B cell (primary cell): ENCODE results near the gene GRID1. TPM values are rescaled to one million over a fixed set of nuclear protein-coding genes. Genes with fewer than 3 reads are reported as not detected.
A peak's percentile ranks its signal among the peaks of the same experiment; 100 is the strongest.

ENCODE experiments used
- ATAC-seq: fragments of 200-7000 bp; cut with Tn5 transposase; one replicate; pipeline ENCODE4 v1.10.0; 2021; ENCODE audit warnings: low read depth, mild to moderate bottlenecking, moderate number of reproducible peaks, moderate library complexity
- CTCF ChIA-PET: fragments of 350-600 bp; sonication (Branson Sonifier 250); formaldehyde crosslinking; loops from one replicate; lab custom pipeline; 2021; ENCODE audit warnings: antibody characterized with exemption, inconsistent platforms; lab: Charles Lee
- POLR2A ChIA-PET: fragments of 350-600 bp; sonication (Branson Sonifier 250); formaldehyde crosslinking; loops from one replicate; lab custom pipeline; 2021; ENCODE audit warnings: antibody characterized with exemption; lab: Charles Lee
- DNase-seq: peaks from one replicate; pipeline ENCODE4 v3.0.0; 2013
- H2AFZ ChIP-seq: 2 replicates; pipeline ENCODE4 v1.6.1; 2012; ENCODE audit warnings: mild to moderate bottlenecking, low read depth, low read length; ENCODE audit not compliant: insufficient read depth, poor library complexity, severe bottlenecking
- H3K27ac ChIP-seq, 2 donors: 1 replicate in 1 of 2; 2 replicates in 1 of 2; pipeline ENCODE4 v1.5.1; 2012 to 2013; ENCODE audit warnings: low read length in 2 of 2, mild to moderate bottlenecking in 2 of 2, moderate library complexity in 1 of 2
- H3K27me3 ChIP-seq, 4 experiments: fragments of 200-600 bp in 1 of 4; sonication (generic) in 1 of 4; replicated peaks in 1 of 4; 1 replicate in 2 of 4; 2 replicates in 2 of 4; pipeline versions ENCODE4 v1.6.1 to v1.7.0; 2013 to 2016; ENCODE audit warnings: low read length in 3 of 4, mild to moderate bottlenecking in 2 of 4, mixed read lengths in 1 of 4, moderate library complexity in 1 of 4; ENCODE audit not compliant: insufficient read depth in 4 of 4, control insufficient read depth in 3 of 4; ENCODE audit errors: control extremely low read depth in 1 of 4
- H3K36me3 ChIP-seq, 2 experiments: replicated peaks in 1 of 2; 1 replicate in 1 of 2; 2 replicates in 1 of 2; pipeline versions ENCODE4 v1.6.1 to v1.7.1; 2013; ENCODE audit warnings: low read length in 1 of 2; ENCODE audit not compliant: insufficient read depth in 2 of 2, control insufficient read depth in 1 of 2; ENCODE audit errors: control extremely low read depth in 1 of 2, extremely low read depth in 1 of 2
- H3K4me1 ChIP-seq, 2 donors: fragments of 200-600 bp in 1 of 2; sonication (generic) in 1 of 2; 1 replicate in 1 of 2; 2 replicates in 1 of 2; pipeline versions ENCODE4 v1.5.1 to v1.6.1; 2013 to 2017; ENCODE audit warnings: low read length in 2 of 2; ENCODE audit not compliant: control insufficient read depth in 2 of 2, insufficient read depth in 2 of 2
- H3K4me2 ChIP-seq: replicated peaks from 2 replicates; pipeline ENCODE3; 2012; ENCODE audit warnings: mild to moderate bottlenecking, low read depth, low read length; ENCODE audit not compliant: poor library complexity, severe bottlenecking
- H3K4me3 ChIP-seq, 5 experiments: fragments of 200-600 bp in 1 of 5; sonication (generic) in 1 of 5; 1 replicate in 3 of 5; 2 replicates in 2 of 5; pipeline versions ENCODE4 v1.5.1 to v1.7.0; 2011 to 2016; ENCODE audit warnings: low read length in 4 of 5, mild to moderate bottlenecking in 4 of 5, low read depth in 2 of 5, control low read depth in 1 of 5, moderate library complexity in 1 of 5; ENCODE audit not compliant: insufficient read depth in 1 of 5; ENCODE audit errors: control extremely low read depth in 1 of 5, extremely low read depth in 1 of 5
- H3K79me2 ChIP-seq: fragments of 200-600 bp; sonication (generic); one replicate; pipeline ENCODE4 v1.6.0; 2016; ENCODE audit warnings: low read length; ENCODE audit not compliant: control insufficient read depth, insufficient read depth
- H3K9ac ChIP-seq: fragments of 200-600 bp; sonication (generic); 2 replicates; pipeline ENCODE4 v1.6.1; 2017; ENCODE audit warnings: mild to moderate bottlenecking, low read length, moderate library complexity
- H3K9me3 ChIP-seq, 3 donors: one replicate each; pipeline versions ENCODE4 v1.6.1 to v1.7.1; 2013; ENCODE audit warnings: low read length in 2 of 3; ENCODE audit not compliant: control insufficient read depth in 2 of 3, insufficient read depth in 1 of 3; ENCODE audit errors: control extremely low read depth in 1 of 3
- H4K20me1 ChIP-seq: 2 replicates; pipeline ENCODE4 v1.6.0; 2012; ENCODE audit warnings: mild to moderate bottlenecking, low read length; ENCODE audit not compliant: insufficient read depth, control insufficient read depth, poor library complexity, severe bottlenecking
- H3K27ac Mint-ChIP-seq: one replicate; pipeline ENCODE4 v1.8.0; 2021; ENCODE audit warnings: mixed read lengths
- H3K27me3 Mint-ChIP-seq: one replicate; pipeline ENCODE4 v1.8.0; 2021; ENCODE audit warnings: mixed read lengths
- H3K4me1 Mint-ChIP-seq: one replicate; pipeline ENCODE4 v1.8.0; 2021; ENCODE audit warnings: mixed read lengths
- H3K4me3 Mint-ChIP-seq: one replicate; pipeline ENCODE4 v1.8.0; 2021; ENCODE audit warnings: mixed read lengths
- H3K9me3 Mint-ChIP-seq: one replicate; pipeline ENCODE4 v1.8.0; 2022; ENCODE audit warnings: mixed read lengths; ENCODE audit not compliant: insufficient read depth
- CTCF ChIP-seq: fragments of 200-600 bp; IDR thresholded peaks from one replicate; pipeline ENCODE4 v1.8.0; 2022; ENCODE audit warnings: antibody characterized with exemption, mild to moderate bottlenecking
- EZH2 ChIP-seq: IDR thresholded peaks from 2 replicates; pipeline ENCODE4 v1.6.1; 2012; ENCODE audit warnings: borderline replicate concordance, low read depth, mild to moderate bottlenecking, moderate library complexity, low read length; ENCODE audit not compliant: insufficient read depth, poor library complexity, severe bottlenecking
- WGBS: methylation state at CpG from one replicate; pipeline ENCODE4 v1.1.5; 2013; ENCODE audit warnings: missing lambda C conversion rate; ENCODE audit not compliant: insufficient coverage; 5-methylcytosine and 5-hydroxymethylcytosine counted together
- intact Hi-C: fragments of 100-400 bp; cut with micrococcal nuclease; formaldehyde crosslinking; loops from one replicate; pipeline ENCODE4 v1.10.0; 2022
- polyA plus RNA-seq: library from polyadenylated mRNA; depleted of rRNA; stranded (reverse); fragments of >200 nt; gene quantifications from 2 replicates; pipeline ENCODE4 v1.2.3, GENCODE V29; 2012
- total RNA-seq, 2 donors: library from RNA; stranded (reverse); fragments of 120-200 nt in 1 of 2; gene quantifications; 1 replicate in 1 of 2; 2 replicates in 1 of 2; pipeline versions ENCODE4 v1.2.3 to v1.2.4, GENCODE V29; 2013 to 2022

GRID1 gene
- total and polyA plus RNA-seq, 2 donors (not counting 1 experiment from before 2014, with no cell fraction given) = not detected

GRCh38 chr10:86399514-86399878 lies 32.9 kb upstream of the GRID1 start:
- intact Hi-C loops = no loop called here
- peak overlapping the region; percentile 88 for H2AFZ ChIP-seq

More at GRCh38 chr10:86399514-86399878, 32.9 kb upstream of the GRID1 start:
- H3K27me3 Mint-ChIP-seq = peaks cover 17% of the 10 kb centered on the region
- ATAC-seq = no peak
- ChIA-PET POLR2A (interaction anchor here (1.2 to 2.6 kb wide), 2 partner anchors 12 to 572 kb away, joined by 4 to 13 read pairs; no protein-coding TSS in a partner anchor), CTCF (interaction anchor here (0.8 to 6.5 kb wide), 25 partner anchors 9 to 501 kb away, joined by 3 to 156 read pairs (median 4); partner anchors contain the start of gene WAPL)
- Histone ChIP-seq H3K27me3 (peaks cover 0 to 7% (median 4%) of the 10 kb centered on the region in 4 experiments), H3K9me3 (no peaks in the 10 kb centered on the region), H3K79me2 (no peaks in the 10 kb centered on the region), H3K36me3 (no peaks in the 10 kb centered on the region), H3K4me3 (peak overlapping the region in 4 of 5 experiments; percentile 61 to 77 (median 63)), H4K20me1 (no peaks in the 10 kb centered on the region), H3K27ac (no peak overlapping the region), H3K9ac (peak overlapping the region; percentile 81), H3K4me2 (peak overlapping the region; percentile 100), H3K4me1 (peaks cover 13 to 20% of the 10 kb centered on the region in 2 donors)
- peak overlapping the region; percentile 59 for H3K27ac Mint-ChIP-seq
- H3K4me3 Mint-ChIP-seq = peak overlapping the region; percentile 93
- peaks cover 15% of the 10 kb centered on the region for H3K4me1 Mint-ChIP-seq
- DNase-seq = no peak
- H3K9me3 Mint-ChIP-seq = no peaks in the 10 kb centered on the region
- 5% methylated on average over 4 of the region's 9 CpGs for WGBS
- TF ChIP-seq CTCF (no peak), EZH2 (no peak)
